CD4-positive, alpha-beta T cell treated with Interleukin-17A for 4 hours (primary cell): Measurements from ENCODE around the gene DOC2A.

Experiments used
- DNase-seq: peaks from one replicate; pipeline ENCODE4 v3.0.0-alpha.2; 2020; ENCODE audit warnings: mixed read lengths

DOC2A gene

DNA sequence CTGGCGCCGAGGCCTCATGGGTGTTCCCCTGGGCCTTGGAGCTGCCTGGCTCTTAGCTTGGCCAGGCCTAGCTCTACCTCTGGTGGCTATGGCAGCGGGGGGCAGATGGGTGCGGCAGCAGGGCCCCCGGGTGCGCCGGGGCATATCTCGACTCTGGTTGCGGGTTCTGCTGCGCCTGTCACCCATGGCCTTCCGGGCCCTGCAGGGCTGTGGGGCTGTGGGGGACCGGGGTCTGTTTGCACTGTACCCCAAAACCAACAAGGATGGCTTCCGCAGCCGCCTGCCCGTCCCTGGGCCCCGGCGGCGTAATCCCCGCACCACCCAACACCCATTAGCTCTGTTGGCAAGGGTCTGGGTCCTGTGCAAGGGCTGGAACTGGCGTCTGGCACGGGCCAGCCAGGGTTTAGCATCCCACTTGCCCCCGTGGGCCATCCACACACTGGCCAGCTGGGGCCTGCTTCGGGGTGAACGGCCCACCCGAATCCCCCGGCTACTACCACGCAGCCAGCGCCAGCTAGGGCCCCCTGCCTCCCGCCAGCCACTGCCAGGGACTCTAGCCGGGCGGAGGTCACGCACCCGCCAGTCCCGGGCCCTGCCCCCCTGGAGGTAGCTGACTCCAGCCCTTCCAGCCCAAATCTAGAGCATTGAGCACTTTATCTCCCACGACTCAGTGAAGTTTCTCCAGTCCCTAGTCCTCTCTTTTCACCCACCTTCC is 23.3 kb downstream of the DOC2A start:
- DNase-seq, result no peak

DNA sequence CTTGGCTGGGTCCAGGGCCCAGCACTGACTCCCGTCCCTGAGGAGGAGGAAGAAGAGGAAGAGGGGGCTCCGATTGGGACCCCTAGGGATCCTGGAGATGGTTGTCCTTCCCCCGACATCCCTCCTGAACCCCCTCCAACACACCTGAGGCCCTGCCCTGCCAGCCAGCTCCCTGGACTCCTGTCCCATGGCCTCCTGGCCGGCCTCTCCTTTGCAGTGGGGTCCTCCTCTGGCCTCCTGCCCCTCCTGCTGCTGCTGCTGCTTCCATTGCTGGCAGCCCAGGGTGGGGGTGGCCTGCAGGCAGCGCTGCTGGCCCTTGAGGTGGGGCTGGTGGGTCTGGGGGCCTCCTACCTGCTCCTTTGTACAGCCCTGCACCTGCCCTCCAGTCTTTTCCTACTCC is 23.9 kb downstream of the DOC2A start:
- no peak for DNase-seq

DNA sequence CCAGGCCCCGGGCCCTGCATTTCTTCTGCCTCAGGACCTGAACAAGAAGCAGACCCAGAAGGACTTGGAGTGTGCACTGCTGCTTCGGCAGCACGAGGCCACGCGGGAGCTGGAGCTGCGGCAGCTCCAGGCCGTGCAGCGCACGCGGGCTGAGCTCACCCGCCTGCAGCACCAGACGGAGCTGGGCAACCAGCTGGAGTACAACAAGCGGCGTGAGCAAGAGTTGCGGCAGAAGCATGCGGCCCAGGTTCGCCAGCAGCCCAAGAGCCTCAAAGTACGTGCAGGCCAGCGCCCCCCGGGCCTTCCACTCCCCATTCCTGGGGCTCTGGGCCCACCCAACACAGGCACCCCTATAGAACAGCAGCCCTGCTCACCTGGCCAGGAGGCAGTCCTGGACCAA is 24.6 kb downstream of the DOC2A start:
- DNase-seq, result no peak

- no peak for DNase-seq
These were observed 25.5 kb downstream of the DOC2A start for GRCh38 chr16:29985271-29985811.

DNA sequence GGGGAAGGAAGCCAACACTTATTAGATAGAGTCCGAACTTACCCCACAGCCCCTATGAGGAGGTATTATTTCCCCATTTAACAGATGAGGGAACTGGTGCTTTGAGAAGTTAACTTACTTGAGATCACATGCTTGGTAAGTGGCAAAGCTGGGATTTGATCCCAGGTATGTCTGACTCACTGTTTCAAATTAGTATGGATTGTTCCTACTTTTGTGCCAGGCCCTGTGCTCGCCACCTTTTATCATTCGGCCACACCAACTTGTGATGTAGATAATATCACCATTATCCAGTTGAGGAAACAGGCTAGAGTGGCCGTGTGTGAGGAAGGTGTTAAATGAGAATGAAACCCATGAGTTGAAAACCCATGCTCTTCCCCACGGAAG is 26.1 kb downstream of the DOC2A start:
- no peak for DNase-seq

DNA sequence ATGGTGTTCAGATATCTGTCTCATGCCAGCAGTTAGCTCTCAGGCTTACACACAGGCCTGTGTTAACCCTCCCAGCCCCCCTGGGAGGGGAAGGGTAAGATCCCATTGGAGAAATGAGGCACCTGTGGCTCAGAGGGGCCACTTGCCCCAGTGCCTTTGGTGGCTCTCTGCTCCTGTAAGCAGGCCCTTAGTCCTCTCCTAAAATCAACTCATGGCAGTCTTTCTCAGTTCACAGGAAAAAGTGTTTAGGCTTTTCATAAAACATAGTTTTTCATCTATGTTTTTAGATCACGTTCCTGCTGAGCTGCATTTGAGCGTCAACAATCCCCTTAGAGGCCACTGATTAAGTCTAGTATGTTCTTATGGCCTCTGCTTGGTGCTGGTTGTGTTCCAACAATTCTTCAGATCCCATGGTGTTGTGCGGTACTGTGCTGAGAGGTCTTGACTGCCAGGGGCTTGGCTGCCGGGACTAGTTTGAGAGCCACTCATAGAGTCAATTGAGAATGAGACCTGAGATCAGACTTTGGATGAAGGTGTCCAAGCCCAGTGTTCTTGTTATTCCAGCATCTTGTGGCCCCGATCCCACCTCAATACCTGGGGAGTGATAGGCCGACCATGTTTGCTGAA is 26.6 kb downstream of the DOC2A start:
- DNase-seq, result no peak

DNA sequence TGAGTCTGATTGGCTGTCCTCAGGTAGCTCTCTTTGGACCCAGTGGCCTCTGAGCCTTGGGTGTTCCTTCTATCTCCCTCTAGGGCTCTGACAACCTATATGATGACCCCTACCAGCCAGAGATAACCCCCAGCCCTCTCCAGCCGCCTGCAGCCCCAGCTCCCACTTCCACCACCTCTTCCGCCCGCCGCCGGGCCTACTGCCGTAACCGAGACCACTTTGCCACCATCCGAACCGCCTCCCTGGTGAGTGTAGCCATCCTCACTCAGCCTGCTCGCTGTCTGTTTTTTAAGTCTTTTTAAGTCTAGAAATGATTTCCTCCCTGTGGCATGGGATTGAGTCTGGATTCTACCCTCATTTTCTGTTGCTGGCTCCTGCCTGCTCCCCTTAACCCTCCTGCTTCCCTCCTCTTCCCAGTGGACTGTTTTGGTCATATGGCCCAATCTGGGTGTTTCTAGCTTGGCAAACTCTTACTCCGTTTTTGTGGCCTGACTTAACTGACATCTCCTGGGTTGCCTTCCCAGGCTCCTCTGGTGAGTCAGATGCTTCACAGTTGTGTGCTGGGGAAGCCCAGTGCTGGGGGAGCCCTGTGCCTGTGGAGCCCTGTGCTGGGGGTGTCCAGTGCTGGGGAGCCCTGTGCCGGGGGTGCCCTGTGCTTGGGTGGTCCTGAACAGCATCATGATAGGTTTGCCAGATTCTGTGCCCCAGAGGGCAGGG is 27.2 kb downstream of the DOC2A start:
- no peak for DNase-seq

DNA sequence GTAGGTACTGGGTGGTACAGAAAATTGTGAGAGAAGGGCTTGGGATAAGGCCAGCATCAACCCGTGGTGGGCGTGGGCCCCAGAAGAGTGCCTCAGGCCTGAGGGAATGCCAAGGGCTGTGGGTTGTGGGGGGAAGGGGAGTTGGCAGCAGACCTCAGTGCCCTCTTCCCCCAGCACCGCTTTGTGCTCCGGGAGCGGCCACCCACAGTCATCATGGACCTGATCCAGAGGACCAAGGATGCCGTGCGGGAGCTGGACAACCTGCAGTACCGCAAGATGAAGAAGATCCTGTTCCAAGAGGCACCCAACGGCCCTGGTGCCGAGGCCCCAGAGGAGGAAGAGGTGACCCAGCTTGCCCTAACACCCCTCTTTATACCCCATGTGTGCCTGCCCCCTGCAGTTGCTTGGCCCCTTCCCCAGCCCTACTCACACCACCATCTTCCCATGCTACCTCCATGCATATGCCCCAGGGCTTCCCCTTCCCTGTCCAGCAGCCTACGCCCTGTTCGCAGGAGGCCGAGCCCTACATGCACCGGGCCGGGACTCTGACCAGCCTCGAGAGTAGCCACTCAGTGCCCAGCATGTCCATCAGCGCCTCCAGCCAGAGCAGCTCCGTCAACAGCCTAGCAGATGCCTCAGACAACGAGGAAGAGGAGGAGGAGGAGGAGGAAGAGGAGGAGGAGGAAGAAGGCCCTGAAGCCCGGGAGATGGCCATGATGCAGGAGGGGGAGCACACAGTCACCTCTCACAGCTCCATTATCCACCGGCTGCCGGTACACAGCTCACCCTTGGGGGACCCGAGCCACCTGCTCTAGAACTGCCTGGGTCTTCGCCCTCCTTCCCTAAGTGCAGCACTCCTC is 28.0 kb downstream of the DOC2A start:
- DNase-seq, result no peak

DNA sequence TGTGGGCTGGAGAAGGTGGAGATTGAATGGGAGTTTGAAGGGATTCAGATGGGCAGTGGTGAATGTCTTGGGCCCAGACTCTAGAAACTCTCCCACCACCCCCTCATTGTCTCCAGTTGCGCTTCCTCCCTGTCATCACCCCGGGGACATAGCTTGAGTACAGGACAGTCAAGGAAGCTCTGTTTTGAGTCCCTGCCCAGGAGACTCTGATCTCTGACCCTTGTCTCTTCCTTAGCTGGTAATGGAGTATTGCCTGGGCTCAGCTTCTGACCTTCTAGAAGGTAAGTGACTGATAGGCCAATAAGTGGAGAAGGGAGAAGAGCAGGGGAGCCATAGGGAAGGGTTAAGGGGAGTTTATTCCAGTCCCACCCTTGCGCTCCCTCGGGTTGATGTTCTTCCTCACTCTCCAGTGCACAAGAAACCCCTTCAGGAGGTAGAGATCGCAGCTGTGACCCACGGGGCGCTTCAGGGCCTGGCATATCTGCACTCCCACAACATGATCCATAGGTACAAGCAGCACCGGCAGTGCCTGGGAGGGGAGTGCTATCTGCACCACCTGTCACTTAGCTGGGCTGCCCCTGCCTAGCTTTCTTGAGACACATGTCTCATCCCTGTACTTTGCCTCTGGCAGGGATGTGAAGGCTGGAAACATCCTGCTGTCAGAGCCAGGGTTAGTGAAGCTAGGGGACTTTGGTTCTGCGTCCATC is 32.1 kb downstream of the DOC2A start:
- no peak for DNase-seq

DNA sequence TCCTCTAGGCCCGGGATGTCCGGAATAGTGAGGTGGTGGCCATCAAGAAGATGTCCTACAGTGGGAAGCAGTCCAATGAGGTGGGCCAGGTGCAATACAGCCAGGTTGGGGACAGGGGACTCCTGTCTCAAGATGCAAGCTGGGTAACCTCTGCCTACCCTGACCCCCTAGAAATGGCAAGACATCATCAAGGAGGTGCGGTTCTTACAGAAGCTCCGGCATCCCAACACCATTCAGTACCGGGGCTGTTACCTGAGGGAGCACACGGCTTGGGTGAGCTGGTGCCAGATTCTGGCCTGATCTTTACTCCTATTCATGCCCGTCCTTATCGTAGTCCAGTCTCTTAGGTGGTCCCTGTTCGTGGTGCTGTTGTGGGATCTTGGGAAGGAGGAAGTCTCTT is 32.7 kb downstream of the DOC2A start:
- DNase-seq, result no peak

GRCh38 chr16:29977063-29977825 is 33.6 kb downstream of the DOC2A start:
- DNase-seq, result no peak

GRCh38 chr16:29975811-29976511 is 34.9 kb downstream of the DOC2A start:
- DNase-seq, result no peak

DNA sequence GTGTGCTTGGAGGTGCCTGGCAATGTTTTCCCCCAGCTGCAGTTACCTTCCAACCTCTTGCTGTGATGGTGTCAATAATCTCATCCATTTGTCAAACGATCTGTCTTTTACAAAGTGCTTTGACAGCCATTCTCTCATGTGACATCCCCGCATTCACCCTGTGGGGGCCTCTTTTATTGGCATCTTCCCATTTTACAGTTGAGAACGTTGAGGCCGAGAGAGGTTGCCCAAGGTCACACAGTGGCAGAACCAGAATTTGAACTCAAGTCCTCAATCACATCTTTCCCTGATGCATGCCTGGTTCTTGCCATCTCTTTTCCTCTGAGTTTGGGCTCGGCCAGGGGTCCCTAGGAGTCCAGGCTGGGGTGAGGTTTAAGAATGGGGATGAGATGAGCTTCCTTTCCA is 35.7 kb downstream of the DOC2A start:
- DNase-seq, result no peak

- peak; percentile 14 for DNase-seq
These were observed 36.3 kb downstream of the DOC2A start for GRCh38 chr16:29974291-29975133.

- DNase-seq, result peak; percentile 98
These were observed 37.2 kb downstream of the DOC2A start, which contains the start of gene TAOK2 for GRCh38 chr16:29973384-29974246. TAOK2 (plus strand) TSS chr16:29973868; CDS start chr16:29977773, 3,905 bp downstream.

GRCh38 chr16:29972992-29973383 is 37.8 kb downstream of the DOC2A start:
- no peak for DNase-seq

DNA sequence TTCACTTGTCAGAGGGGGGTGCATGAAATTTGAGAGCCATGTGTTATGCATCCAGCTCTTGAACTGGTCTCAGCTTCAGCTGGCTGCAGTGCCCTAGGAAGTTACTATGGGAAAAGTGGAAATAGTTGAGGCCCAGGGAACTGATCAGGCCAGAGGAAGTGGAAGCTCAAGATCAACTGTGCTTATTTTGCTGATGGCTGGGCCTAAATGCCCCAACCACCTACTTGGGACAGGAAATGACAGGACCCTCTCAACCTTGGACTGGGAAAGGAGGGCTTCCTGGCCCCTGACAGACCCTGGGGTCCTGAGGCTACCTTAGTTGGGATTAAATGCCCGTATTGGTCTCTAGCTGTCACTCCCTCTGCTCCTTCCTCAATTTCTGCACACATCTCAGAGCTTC is 38.3 kb downstream of the DOC2A start:
- DNase-seq, result no peak

DNA sequence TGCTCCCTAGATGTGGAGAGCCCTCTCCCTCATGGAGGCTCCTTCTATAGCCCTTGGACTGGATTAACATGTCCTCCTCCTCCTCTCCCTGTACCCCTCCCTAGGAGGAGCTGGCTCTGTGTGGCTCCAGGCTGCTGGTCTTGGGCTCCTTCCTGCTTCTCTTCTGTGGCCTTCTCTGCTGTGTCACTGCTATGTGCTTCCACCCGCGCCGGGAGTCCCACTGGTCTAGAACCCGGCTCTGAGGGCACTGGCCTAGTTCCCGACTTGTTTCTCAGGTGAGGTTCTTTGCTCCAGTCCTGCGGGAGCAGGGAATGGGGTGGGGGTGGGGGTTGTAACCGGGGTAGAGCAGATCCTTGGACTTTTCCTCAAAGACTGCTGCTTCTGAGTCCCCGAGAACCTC is 39.5 kb downstream of the DOC2A start:
- DNase-seq, result no peak

GRCh38 chr16:29968205-29968604 is 42.6 kb downstream of the DOC2A start:
- DNase-seq, result no peak
